ENCODE measurements around the gene ARHGEF10L. TPM values are rescaled to one million over a fixed set of nuclear protein-coding genes. Genes with fewer than 3 reads are reported as not detected.

The ARHGEF10L gene
- total RNA-seq, 2 donors from 2014 or later = 26.0 to 39.7 TPM

- Histone ChIP-seq H3K36me3 (no peaks in the 10 kb centered on the region), H3K9me3 (no peaks in the 10 kb centered on the region), H3K4me3 (no peak overlapping the region), H3K27ac (no peak overlapping the region), H3K4me1 (replicated peaks) (no peaks in the 10 kb centered on the region), H3K27me3 (replicated peaks; ENCODE audit: insufficient read depth) (no peaks in the 10 kb centered on the region)
- intact Hi-C loops (cut with DNase I) = no loop called here
- WGBS = 56% methylated on average over 25 of the region's 25 CpGs
- TF ChIP-seq POLR2AphosphoS5 (IDR thresholded peaks at IDR 0.05) = no peak
- TF ChIP-seq POLR2A (IDR thresholded peaks at IDR 0.05) = no peak
- TF ChIP-seq, protein P1, sequence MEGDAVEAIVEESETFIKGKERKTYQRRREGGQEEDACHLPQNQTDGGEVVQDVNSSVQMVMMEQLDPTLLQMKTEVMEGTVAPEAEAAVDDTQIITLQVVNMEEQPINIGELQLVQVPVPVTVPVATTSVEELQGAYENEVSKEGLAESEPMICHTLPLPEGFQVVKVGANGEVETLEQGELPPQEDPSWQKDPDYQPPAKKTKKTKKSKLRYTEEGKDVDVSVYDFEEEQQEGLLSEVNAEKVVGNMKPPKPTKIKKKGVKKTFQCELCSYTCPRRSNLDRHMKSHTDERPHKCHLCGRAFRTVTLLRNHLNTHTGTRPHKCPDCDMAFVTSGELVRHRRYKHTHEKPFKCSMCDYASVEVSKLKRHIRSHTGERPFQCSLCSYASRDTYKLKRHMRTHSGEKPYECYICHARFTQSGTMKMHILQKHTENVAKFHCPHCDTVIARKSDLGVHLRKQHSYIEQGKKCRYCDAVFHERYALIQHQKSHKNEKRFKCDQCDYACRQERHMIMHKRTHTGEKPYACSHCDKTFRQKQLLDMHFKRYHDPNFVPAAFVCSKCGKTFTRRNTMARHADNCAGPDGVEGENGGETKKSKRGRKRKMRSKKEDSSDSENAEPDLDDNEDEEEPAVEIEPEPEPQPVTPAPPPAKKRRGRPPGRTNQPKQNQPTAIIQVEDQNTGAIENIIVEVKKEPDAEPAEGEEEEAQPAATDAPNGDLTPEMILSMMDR (IDR thresholded peaks at IDR 0.05) = no peak
- DNase-seq (ENCODE audit: low spot score) = no peak
Observed at GRCh38 chr1:17717594-17718535, 178.4 kb downstream of the ARHGEF10L start.

DNA sequence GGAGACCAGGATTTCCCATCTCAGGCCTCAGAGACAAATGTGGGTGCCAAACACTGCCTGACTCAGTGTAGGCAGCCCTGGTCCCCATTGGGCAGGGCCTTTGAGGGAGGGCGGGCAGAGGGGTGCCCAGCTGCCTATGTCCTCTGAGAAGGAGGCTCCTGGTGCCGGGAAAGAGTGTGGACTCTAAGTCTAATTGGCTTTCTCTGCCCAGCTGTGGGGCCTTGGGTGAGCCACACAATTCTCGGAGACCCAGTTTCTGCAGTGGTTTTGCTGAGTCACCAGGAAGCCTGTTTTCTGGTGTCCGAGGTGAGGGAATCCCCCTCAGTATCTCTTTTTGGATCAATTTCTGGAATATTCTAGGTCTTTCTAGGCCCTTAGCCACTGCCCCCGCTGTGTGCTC is 180.4 kb downstream of the ARHGEF10L start:
- intact Hi-C loops (cut with DNase I) = no loop called here
- Histone ChIP-seq H3K9me3 (no peaks in the 10 kb centered on the region), H3K27ac (no peak overlapping the region), H3K4me1 (replicated peaks) (no peaks in the 10 kb centered on the region), H3K36me3 (no peaks in the 10 kb centered on the region), H3K4me3 (no peak overlapping the region), H3K27me3 (replicated peaks; ENCODE audit: insufficient read depth) (no peaks in the 10 kb centered on the region)
- 82% methylated on average over 5 of the region's 5 CpGs for WGBS
- TF ChIP-seq POLR2AphosphoS5 (IDR thresholded peaks at IDR 0.05) (no peak), POLR2A (IDR thresholded peaks at IDR 0.05) (no peak)
- TF ChIP-seq, protein P1 (IDR thresholded peaks at IDR 0.05) = no peak
- no peak for DNase-seq (ENCODE audit: low spot score)

- 100% methylated on average over 2 of the region's 2 CpGs for WGBS
- no peak overlapping the region for H3K4me3 ChIP-seq
- H3K36me3 ChIP-seq = no peaks in the 10 kb centered on the region
- H3K9me3 ChIP-seq = no peaks in the 10 kb centered on the region
- no peak overlapping the region for H3K27ac ChIP-seq
- DNase-seq (ENCODE audit: low spot score) = no peak
- no peak for TF ChIP-seq POLR2AphosphoS5 (IDR thresholded peaks at IDR 0.05)
- intact Hi-C loops (cut with DNase I) = no loop called here
- no peaks in the 10 kb centered on the region for H3K27me3 ChIP-seq (replicated peaks; ENCODE audit: insufficient read depth)
- H3K4me1 ChIP-seq (replicated peaks) = no peaks in the 10 kb centered on the region
Observed at GRCh38 chr1:17721444-17721843, 181.9 kb downstream of the ARHGEF10L start.

GRCh38 chr1:17723684-17724083 is 184.2 kb downstream of the ARHGEF10L start:
- intact Hi-C loops (cut with DNase I) = no loop called here
- no peaks in the 10 kb centered on the region for H3K4me1 ChIP-seq (replicated peaks)
- no peaks in the 10 kb centered on the region for H3K27me3 ChIP-seq (replicated peaks; ENCODE audit: insufficient read depth)
- DNase-seq (ENCODE audit: low spot score) = no peak
- no peak overlapping the region for H3K4me3 ChIP-seq
- 39% methylated on average over 6 of the region's 6 CpGs for WGBS
- TF ChIP-seq, protein P1 (IDR thresholded peaks at IDR 0.05) = no peak
- no peak for TF ChIP-seq POLR2AphosphoS5 (IDR thresholded peaks at IDR 0.05)
- no peak for TF ChIP-seq POLR2A (IDR thresholded peaks at IDR 0.05)
- no peak overlapping the region for H3K27ac ChIP-seq
- no peaks in the 10 kb centered on the region for H3K9me3 ChIP-seq
- H3K36me3 ChIP-seq = no peaks in the 10 kb centered on the region

DNA sequence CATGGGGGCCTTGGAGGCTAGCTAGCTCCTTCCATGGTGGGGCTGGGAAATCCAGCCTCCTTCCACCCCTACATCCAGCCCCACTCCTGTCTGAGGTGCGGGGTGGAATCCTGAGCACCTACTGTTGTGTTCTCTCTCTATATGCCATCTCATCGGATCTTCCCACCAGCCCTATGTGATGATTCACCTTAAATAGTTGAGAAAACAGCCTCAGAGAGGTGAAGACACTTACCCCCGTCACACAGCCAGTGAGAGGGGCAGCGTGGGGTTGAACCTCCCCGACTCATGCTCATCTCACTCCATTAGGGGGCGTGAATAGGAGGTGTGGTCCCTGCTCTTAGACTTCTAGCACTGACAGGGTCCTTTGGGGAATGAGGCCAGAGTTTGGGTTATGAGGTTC is 184.7 kb downstream of the ARHGEF10L start:
- H3K4me3 ChIP-seq = no peak overlapping the region
- H3K27ac ChIP-seq = no peak overlapping the region
- 81% methylated on average over 6 of the region's 6 CpGs for WGBS
- H3K27me3 ChIP-seq (replicated peaks; ENCODE audit: insufficient read depth) = no peaks in the 10 kb centered on the region
- no peak for DNase-seq (ENCODE audit: low spot score)
- intact Hi-C loops (cut with DNase I) = no loop called here
- TF ChIP-seq POLR2A (IDR thresholded peaks at IDR 0.05) (no peak), POLR2AphosphoS5 (IDR thresholded peaks at IDR 0.05) (no peak)
- TF ChIP-seq, protein P1 (IDR thresholded peaks at IDR 0.05) = no peak
- H3K36me3 ChIP-seq = no peaks in the 10 kb centered on the region
- H3K9me3 ChIP-seq = no peaks in the 10 kb centered on the region
- no peaks in the 10 kb centered on the region for H3K4me1 ChIP-seq (replicated peaks)

All from prostate gland (tissue), 2 donors.